Natural killer cell (primary cell): ENCODE measurements around the gene TIMP3. TPM values are rescaled to one million over a fixed set of nuclear protein-coding genes. Genes with fewer than 3 reads are reported as not detected.

ENCODE experiments used
- ATAC-seq, 3 donors: fragments of 150-1000 bp in 2 of 3; fragments of 200-7000 bp in 1 of 3; cut with Tn5 transposase; 1 replicate in 1 of 3; 2 replicates in 2 of 3; pipeline ENCODE4 v1.10.0; 2021; ENCODE audit warnings: mild to moderate bottlenecking in 2 of 3, moderate library complexity in 2 of 3
- DNase-seq, 2 donors: peaks; one replicate each; pipeline versions ENCODE4 v3.0.0 to v3.0.0-alpha.2; 2013 to 2021; ENCODE audit warnings: mixed read lengths in 1 of 2
- H3K27ac ChIP-seq: one replicate; pipeline ENCODE4 v1.5.1; 2013; ENCODE audit warnings: mild to moderate bottlenecking, low read length
- H3K27me3 ChIP-seq: one replicate; pipeline ENCODE4 v1.6.1; 2013; ENCODE audit warnings: low read length; ENCODE audit not compliant: control insufficient read depth, insufficient read depth
- H3K36me3 ChIP-seq: one replicate; pipeline ENCODE4 v1.6.1; 2013; ENCODE audit warnings: low read length; ENCODE audit not compliant: control insufficient read depth, insufficient read depth
- H3K4me1 ChIP-seq: one replicate; pipeline ENCODE4 v1.6.1; 2013; ENCODE audit warnings: low read length; ENCODE audit not compliant: control insufficient read depth, insufficient read depth
- H3K4me3 ChIP-seq: one replicate; pipeline ENCODE4 v1.5.1; 2013; ENCODE audit warnings: low read length
- H3K9me3 ChIP-seq: one replicate; pipeline ENCODE4 v1.6.1; 2013; ENCODE audit warnings: low read length; ENCODE audit not compliant: control insufficient read depth, insufficient read depth
- H3K27ac Mint-ChIP-seq, 2 donors: one replicate each; pipeline ENCODE4 v1.8.0; 2022; ENCODE audit warnings: mild to moderate bottlenecking in 2 of 2, mixed read lengths in 2 of 2, moderate library complexity in 1 of 2
- H3K27me3 Mint-ChIP-seq, 2 donors: one replicate each; pipeline ENCODE4 v1.8.0; 2022; ENCODE audit warnings: low read depth in 2 of 2, mixed read lengths in 2 of 2
- H3K36me3 Mint-ChIP-seq: one replicate; pipeline ENCODE4 v1.8.0; 2022; ENCODE audit warnings: mixed read lengths
- H3K4me1 Mint-ChIP-seq, 2 donors: one replicate each; pipeline ENCODE4 v1.8.0; 2022; ENCODE audit warnings: mixed read lengths in 2 of 2
- H3K4me3 Mint-ChIP-seq: one replicate; pipeline ENCODE4 v1.8.0; 2022; ENCODE audit warnings: mild to moderate bottlenecking, moderate library complexity, mixed read lengths
- H3K9me3 Mint-ChIP-seq, 2 donors: one replicate each; pipeline ENCODE4 v1.8.0; 2022; ENCODE audit warnings: mixed read lengths in 2 of 2
- WGBS: methylation state at CpG from one replicate; pipeline ENCODE4 v1.1.7; 2013; ENCODE audit warnings: missing lambda C conversion rate; ENCODE audit not compliant: insufficient coverage; 5-methylcytosine and 5-hydroxymethylcytosine counted together
- intact Hi-C: fragments of 100-400 bp; cut with micrococcal nuclease; formaldehyde crosslinking; loops from one replicate; pipeline ENCODE4 v1.14.2; 2022
- total RNA-seq, 4 donors: library from RNA; stranded (reverse); fragments of 120-200 nt in 1 of 4; gene quantifications; one replicate each; pipeline versions ENCODE4 v1.2.3 to v1.2.4, GENCODE V29; 2013 to 2022
- TF ChIP-seq, protein P1 (sequence below): fragments of 200-600 bp; IDR thresholded peaks from one replicate; pipeline ENCODE4 v1.8.0; 2022; ENCODE audit warnings: antibody characterized with exemption

The TIMP3 gene
- total RNA-seq, 3 donors from 2014 or later (not counting 1 experiment from before 2014, with no cell fraction given) = 0.12 TPM; not detected in 2

- H3K9me3 Mint-ChIP-seq = no peaks in the 10 kb centered on the region
- H3K4me3 Mint-ChIP-seq = no peak overlapping the region
- 69% methylated on average over 6 of the region's 6 CpGs for WGBS
- TF ChIP-seq, protein P1, sequence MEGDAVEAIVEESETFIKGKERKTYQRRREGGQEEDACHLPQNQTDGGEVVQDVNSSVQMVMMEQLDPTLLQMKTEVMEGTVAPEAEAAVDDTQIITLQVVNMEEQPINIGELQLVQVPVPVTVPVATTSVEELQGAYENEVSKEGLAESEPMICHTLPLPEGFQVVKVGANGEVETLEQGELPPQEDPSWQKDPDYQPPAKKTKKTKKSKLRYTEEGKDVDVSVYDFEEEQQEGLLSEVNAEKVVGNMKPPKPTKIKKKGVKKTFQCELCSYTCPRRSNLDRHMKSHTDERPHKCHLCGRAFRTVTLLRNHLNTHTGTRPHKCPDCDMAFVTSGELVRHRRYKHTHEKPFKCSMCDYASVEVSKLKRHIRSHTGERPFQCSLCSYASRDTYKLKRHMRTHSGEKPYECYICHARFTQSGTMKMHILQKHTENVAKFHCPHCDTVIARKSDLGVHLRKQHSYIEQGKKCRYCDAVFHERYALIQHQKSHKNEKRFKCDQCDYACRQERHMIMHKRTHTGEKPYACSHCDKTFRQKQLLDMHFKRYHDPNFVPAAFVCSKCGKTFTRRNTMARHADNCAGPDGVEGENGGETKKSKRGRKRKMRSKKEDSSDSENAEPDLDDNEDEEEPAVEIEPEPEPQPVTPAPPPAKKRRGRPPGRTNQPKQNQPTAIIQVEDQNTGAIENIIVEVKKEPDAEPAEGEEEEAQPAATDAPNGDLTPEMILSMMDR = no peak
- no peak overlapping the region for H3K4me3 ChIP-seq
- no peak overlapping the region for H3K27ac Mint-ChIP-seq
- no peaks in the 10 kb centered on the region for H3K9me3 ChIP-seq
- H3K27me3 Mint-ChIP-seq = peaks cover 23 to 34% of the 10 kb centered on the region in 2 donors
- no peaks in the 10 kb centered on the region for H3K4me1 ChIP-seq
- no peak for ATAC-seq
- H3K27ac ChIP-seq = no peak overlapping the region
- no peaks in the 10 kb centered on the region for H3K36me3 ChIP-seq
- peaks cover 0 to 10% of the 10 kb centered on the region in 2 donors for H3K4me1 Mint-ChIP-seq
- DNase-seq = no peak
- no peaks in the 10 kb centered on the region for H3K36me3 Mint-ChIP-seq
- intact Hi-C loops = no loop called here
- peaks cover 9% of the 10 kb centered on the region for H3K27me3 ChIP-seq
Observed at GRCh38 chr22:32760396-32760795, 41.1 kb upstream of the TIMP3 start.

DNA sequence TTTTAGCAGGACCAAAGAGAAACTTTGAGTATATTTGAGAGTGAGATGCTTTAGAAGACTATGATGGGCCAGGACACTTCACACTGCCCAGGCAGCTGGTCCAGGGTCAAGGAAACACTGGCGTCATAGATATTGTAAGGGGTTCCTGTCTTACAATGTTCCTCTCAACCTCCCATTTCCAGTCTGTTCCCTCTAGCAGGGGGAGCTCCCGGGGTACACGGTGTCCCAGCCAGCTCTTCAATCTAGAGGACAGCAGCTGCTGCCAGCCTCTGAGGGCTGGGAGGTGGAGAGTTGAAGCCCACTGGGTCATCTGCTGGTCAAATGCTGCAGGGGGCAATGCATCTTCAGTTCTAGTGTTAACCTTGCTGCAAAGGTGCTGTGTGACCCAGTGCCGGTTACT, 40.7 kb upstream of the TIMP3 start:
- H3K36me3 ChIP-seq = no peaks in the 10 kb centered on the region
- no peak overlapping the region for H3K4me3 ChIP-seq
- no peaks in the 10 kb centered on the region for H3K4me1 ChIP-seq
- DNase-seq (no peak), ATAC-seq (no peak)
- intact Hi-C loops = no loop called here
- Mint-ChIP-seq H3K27ac (no peak overlapping the region), H3K4me1 (peaks cover 0 to 10% of the 10 kb centered on the region in 2 donors), H3K9me3 (no peaks in the 10 kb centered on the region), H3K36me3 (no peaks in the 10 kb centered on the region), H3K4me3 (no peak overlapping the region), H3K27me3 (peaks cover 25 to 34% of the 10 kb centered on the region in 2 donors)
- TF ChIP-seq, protein P1 = no peak
- 44% methylated on average over 4 of the region's 4 CpGs for WGBS
- H3K9me3 ChIP-seq = no peaks in the 10 kb centered on the region
- H3K27me3 ChIP-seq = peaks cover 9% of the 10 kb centered on the region
- no peak overlapping the region for H3K27ac ChIP-seq

DNA sequence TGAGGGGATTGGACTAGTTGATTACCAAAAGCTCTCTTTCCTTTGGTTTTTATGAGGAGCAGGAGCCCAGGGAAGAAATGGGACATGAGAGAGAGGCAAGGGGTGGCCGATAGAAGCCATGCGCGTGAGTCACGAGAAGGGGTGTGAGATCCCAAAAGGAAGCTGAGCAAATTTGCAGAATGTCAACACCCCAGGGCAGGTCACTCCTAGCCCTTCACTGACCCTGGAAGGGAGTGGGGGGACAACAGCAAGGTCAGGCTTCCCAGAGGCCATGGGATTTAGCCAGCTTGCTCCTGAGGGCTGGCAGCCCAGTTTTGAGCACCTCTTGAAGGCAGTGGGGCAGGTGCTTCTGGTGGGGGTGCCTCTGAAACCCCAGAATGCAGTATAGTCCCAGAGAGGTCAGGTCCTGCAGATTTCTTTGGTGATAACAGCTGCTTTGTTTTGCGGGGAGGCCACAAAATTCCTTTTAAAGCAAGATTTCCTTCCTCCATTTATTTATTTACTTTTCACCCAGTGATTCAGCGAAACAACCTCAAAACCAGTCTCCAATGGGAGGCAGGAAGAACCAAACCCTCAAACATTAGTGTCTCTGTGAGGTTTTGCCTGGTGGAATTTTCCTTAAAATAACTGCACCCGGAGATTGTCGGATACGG, 40.1 kb upstream of the TIMP3 start:
- Mint-ChIP-seq H3K9me3 (no peaks in the 10 kb centered on the region), H3K4me3 (no peak overlapping the region), H3K27ac (no peak overlapping the region), H3K27me3 (peaks cover 25 to 34% of the 10 kb centered on the region in 2 donors), H3K36me3 (no peaks in the 10 kb centered on the region), H3K4me1 (peaks cover 0 to 10% of the 10 kb centered on the region in 2 donors)
- H3K4me1 ChIP-seq = no peaks in the 10 kb centered on the region
- peaks cover 9% of the 10 kb centered on the region for H3K27me3 ChIP-seq
- no peak for ATAC-seq
- TF ChIP-seq, protein P1 = no peak
- no peaks in the 10 kb centered on the region for H3K9me3 ChIP-seq
- H3K36me3 ChIP-seq = no peaks in the 10 kb centered on the region
- DNase-seq = no peak
- intact Hi-C loops = no loop called here
- no peak overlapping the region for H3K4me3 ChIP-seq
- 34% methylated on average over 9 of the region's 9 CpGs for WGBS
- H3K27ac ChIP-seq = no peak overlapping the region
